Natural killer cell (primary cell): ENCODE data around the gene C1orf50. TPM values are rescaled to one million over a fixed set of nuclear protein-coding genes. Genes with fewer than 3 reads are reported as not detected.

Experiments
- ATAC-seq, 3 donors: fragments of 150-1000 bp in 2 of 3; fragments of 200-7000 bp in 1 of 3; cut with Tn5 transposase; 1 replicate in 1 of 3; 2 replicates in 2 of 3; pipeline ENCODE4 v1.10.0; 2021; ENCODE audit warnings: mild to moderate bottlenecking in 2 of 3, moderate library complexity in 2 of 3
- DNase-seq, 2 donors: peaks; one replicate each; pipeline versions ENCODE4 v3.0.0 to v3.0.0-alpha.2; 2013 to 2021; ENCODE audit warnings: mixed read lengths in 1 of 2
- H3K27ac ChIP-seq: one replicate; pipeline ENCODE4 v1.5.1; 2013; ENCODE audit warnings: mild to moderate bottlenecking, low read length
- H3K27me3 ChIP-seq: one replicate; pipeline ENCODE4 v1.6.1; 2013; ENCODE audit warnings: low read length; ENCODE audit not compliant: control insufficient read depth, insufficient read depth
- H3K36me3 ChIP-seq: one replicate; pipeline ENCODE4 v1.6.1; 2013; ENCODE audit warnings: low read length; ENCODE audit not compliant: control insufficient read depth, insufficient read depth
- H3K4me1 ChIP-seq: one replicate; pipeline ENCODE4 v1.6.1; 2013; ENCODE audit warnings: low read length; ENCODE audit not compliant: control insufficient read depth, insufficient read depth
- H3K4me3 ChIP-seq: one replicate; pipeline ENCODE4 v1.5.1; 2013; ENCODE audit warnings: low read length
- H3K9me3 ChIP-seq: one replicate; pipeline ENCODE4 v1.6.1; 2013; ENCODE audit warnings: low read length; ENCODE audit not compliant: control insufficient read depth, insufficient read depth
- H3K27ac Mint-ChIP-seq, 2 donors: one replicate each; pipeline ENCODE4 v1.8.0; 2022; ENCODE audit warnings: mild to moderate bottlenecking in 2 of 2, mixed read lengths in 2 of 2, moderate library complexity in 1 of 2
- H3K27me3 Mint-ChIP-seq, 2 donors: one replicate each; pipeline ENCODE4 v1.8.0; 2022; ENCODE audit warnings: low read depth in 2 of 2, mixed read lengths in 2 of 2
- H3K36me3 Mint-ChIP-seq: one replicate; pipeline ENCODE4 v1.8.0; 2022; ENCODE audit warnings: mixed read lengths
- H3K4me1 Mint-ChIP-seq, 2 donors: one replicate each; pipeline ENCODE4 v1.8.0; 2022; ENCODE audit warnings: mixed read lengths in 2 of 2
- H3K4me3 Mint-ChIP-seq: one replicate; pipeline ENCODE4 v1.8.0; 2022; ENCODE audit warnings: mild to moderate bottlenecking, moderate library complexity, mixed read lengths
- H3K9me3 Mint-ChIP-seq, 2 donors: one replicate each; pipeline ENCODE4 v1.8.0; 2022; ENCODE audit warnings: mixed read lengths in 2 of 2
- CTCF ChIP-seq: fragments of 200-600 bp; IDR thresholded peaks from one replicate; pipeline ENCODE4 v1.8.0; 2022; ENCODE audit warnings: antibody characterized with exemption
- WGBS: methylation state at CpG from one replicate; pipeline ENCODE4 v1.1.7; 2013; ENCODE audit warnings: missing lambda C conversion rate; ENCODE audit not compliant: insufficient coverage; 5-methylcytosine and 5-hydroxymethylcytosine counted together
- intact Hi-C: fragments of 100-400 bp; cut with micrococcal nuclease; formaldehyde crosslinking; loops from one replicate; pipeline ENCODE4 v1.14.2; 2022
- total RNA-seq, 4 donors: library from RNA; stranded (reverse); fragments of 120-200 nt in 1 of 4; gene quantifications; one replicate each; pipeline versions ENCODE4 v1.2.3 to v1.2.4, GENCODE V29; 2013 to 2022

C1orf50 gene
- total RNA-seq, 3 donors from 2014 or later (not counting 1 experiment from before 2014, with no cell fraction given) = 10.1 to 17.1 (median 12.7) TPM

- no peak overlapping the region for H3K4me3 ChIP-seq
- Mint-ChIP-seq H3K27me3 (no peaks in the 10 kb centered on the region), H3K4me1 (peaks cover 0 to 11% of the 10 kb centered on the region in 2 donors)
These were observed 28.9 kb upstream of the C1orf50 start for GRCh38 chr1:42737986-42738677.

GRCh38 chr1:42738678-42739226 lies 28.3 kb upstream of the C1orf50 start:
- no peak overlapping the region for H3K27ac Mint-ChIP-seq
- no peak overlapping the region for H3K27ac ChIP-seq
- no peaks in the 10 kb centered on the region for H3K36me3 ChIP-seq
- H3K4me1 ChIP-seq = peaks cover 15% of the 10 kb centered on the region
- no peak for ATAC-seq
- H3K9me3 Mint-ChIP-seq = no peaks in the 10 kb centered on the region
- H3K4me1 Mint-ChIP-seq = peaks cover 0 to 11% of the 10 kb centered on the region in 2 donors
- no peak for DNase-seq
- H3K4me3 ChIP-seq = no peak overlapping the region
- H3K27me3 ChIP-seq = no peaks in the 10 kb centered on the region
- intact Hi-C loops = no loop called here
- H3K4me3 Mint-ChIP-seq = no peak overlapping the region
- WGBS = 88% methylated on average over 8 of the region's 8 CpGs
- no peaks in the 10 kb centered on the region for H3K27me3 Mint-ChIP-seq
- no peak for TF ChIP-seq CTCF
- H3K36me3 Mint-ChIP-seq = no peaks in the 10 kb centered on the region
- H3K9me3 ChIP-seq = no peaks in the 10 kb centered on the region

More at GRCh38 chr1:42737986-42738677, 28.9 kb upstream of the C1orf50 start:
- ATAC-seq = no peak
- Histone ChIP-seq H3K4me1 (peaks cover 15% of the 10 kb centered on the region), H3K9me3 (no peaks in the 10 kb centered on the region), H3K27me3 (no peaks in the 10 kb centered on the region), H3K27ac (no peak overlapping the region), H3K36me3 (no peaks in the 10 kb centered on the region)
- H3K9me3 Mint-ChIP-seq = no peaks in the 10 kb centered on the region
- intact Hi-C loops = no loop called here
- WGBS = 90% methylated on average over 21 of the region's 21 CpGs
- no peak for TF ChIP-seq CTCF
- no peak overlapping the region for H3K27ac Mint-ChIP-seq
- DNase-seq = no peak
- H3K4me3 Mint-ChIP-seq = no peak overlapping the region
- H3K36me3 Mint-ChIP-seq = no peaks in the 10 kb centered on the region

DNA sequence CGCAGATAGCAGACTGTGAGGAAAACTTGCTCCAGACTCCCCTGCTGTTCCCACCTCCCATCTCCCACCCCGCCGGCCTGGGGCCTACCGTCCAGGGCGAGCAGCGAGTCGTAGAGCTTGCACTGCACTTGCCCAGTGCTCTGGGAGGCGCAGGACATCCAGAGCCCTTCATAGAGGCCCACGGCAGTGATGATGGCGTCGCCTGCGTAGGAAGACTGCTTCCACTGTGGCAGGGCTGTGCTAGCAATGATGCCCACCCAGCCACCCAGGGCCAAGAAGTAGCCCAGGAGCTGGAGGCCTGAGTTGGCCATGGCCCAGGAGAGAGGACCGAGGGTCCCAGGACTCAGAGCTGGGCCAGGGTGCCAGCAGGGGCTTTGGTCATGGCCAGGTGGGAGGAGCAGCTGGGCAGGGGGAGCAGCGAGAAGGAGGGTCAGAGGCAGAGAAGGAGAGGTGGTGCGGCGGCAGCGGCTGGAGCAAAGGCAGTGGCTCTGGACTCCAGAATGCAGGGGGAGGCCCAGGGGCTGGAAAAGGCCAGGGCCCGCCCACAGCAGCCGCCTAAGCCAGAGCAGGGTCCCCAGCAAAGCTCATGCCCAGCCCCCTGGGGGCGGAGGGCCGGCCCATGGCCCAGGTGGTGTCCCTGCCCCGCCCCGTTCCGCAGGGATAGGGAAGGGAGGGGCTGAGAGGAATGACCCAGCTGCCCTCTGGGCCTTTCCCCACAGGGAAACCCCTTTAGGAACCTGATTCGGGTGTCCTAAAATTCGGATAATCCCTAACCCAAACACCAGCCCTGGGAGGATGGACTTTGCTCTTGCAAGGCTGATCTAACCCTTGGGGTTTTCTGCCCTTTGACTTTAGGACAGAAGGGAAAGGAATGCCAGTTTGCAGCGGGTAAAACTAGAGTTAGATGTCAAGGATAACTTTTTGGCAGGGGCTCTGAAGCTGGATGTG lies 27.0 kb upstream of the C1orf50 start, which contains the start of gene CLDN19:
Gene CLDN19 (minus strand): TSS at position 484 of the 948 bp plus-strand sequence. CDS start 173 bp downstream, at position 311.
- WGBS = 93% methylated on average over 26 of the region's 27 CpGs

More for the DNA sequence above, 27.0 kb upstream of the C1orf50 start, which contains the start of gene CLDN19:
- H3K27me3 ChIP-seq = no peaks in the 10 kb centered on the region
- Mint-ChIP-seq H3K9me3 (no peaks in the 10 kb centered on the region), H3K27ac (no peak within 1 kb of the TSS), H3K4me1 (peaks cover 0 to 11% of the 10 kb centered on the region in 2 donors), H3K4me3 (no peak within 1 kb of the TSS), H3K27me3 (no peaks in the 10 kb centered on the region), H3K36me3 (no peaks in the 10 kb centered on the region)
- no peaks in the 10 kb centered on the region for H3K9me3 ChIP-seq
- H3K36me3 ChIP-seq = no peaks in the 10 kb centered on the region
- ATAC-seq (no peak), DNase-seq (no peak)
- H3K27ac ChIP-seq = no peak within 1 kb of the TSS
- no peak for TF ChIP-seq CTCF
- H3K4me1 ChIP-seq = peaks cover 15% of the 10 kb centered on the region
- intact Hi-C loops = no loop called here
- no peak within 1 kb of the TSS for H3K4me3 ChIP-seq
